DOHH2 (cell line): Measurements from ENCODE around the gene CDH4.
"Not testable (repeated sequence)": the region's sequence is repeated elsewhere in the genome, so short reads cannot be mapped to it uniquely, and the experiment has no call there.

Experiments used
- H3F3A ChIP-seq: fragments of 200-600 bp; sonication (generic), shearing (Covaris generic); 2 replicates; pipeline ENCODE4 v1.6.0; 2016; ENCODE audit warnings: antibody characterized with exemption, mild to moderate bottlenecking; ENCODE audit not compliant: control insufficient read depth, insufficient read depth
- H3K27ac ChIP-seq: fragments of 200-600 bp; sonication (generic); 2 replicates; pipeline ENCODE4 v1.5.1; 2014; ENCODE audit warnings: low read depth, mild to moderate bottlenecking, low read length, moderate library complexity
- H3K27me3 ChIP-seq: fragments of 200-600 bp; sonication (generic); 2 replicates; pipeline ENCODE4 v1.6.1; 2014; ENCODE audit warnings: mild to moderate bottlenecking, low read length, mixed read lengths; ENCODE audit not compliant: control insufficient read depth
- H3K36me3 ChIP-seq: fragments of 200-600 bp; sonication (generic); 2 replicates; pipeline ENCODE4 v1.6.1; 2014; ENCODE audit warnings: mild to moderate bottlenecking, low read length, moderate library complexity, mixed read lengths; ENCODE audit not compliant: control insufficient read depth
- H3K4me1 ChIP-seq: fragments of 200-600 bp; sonication (generic); 2 replicates; pipeline ENCODE4 v1.6.1; 2014; ENCODE audit warnings: mild to moderate bottlenecking, low read length, mixed read lengths; ENCODE audit not compliant: control insufficient read depth
- H3K4me2 ChIP-seq: fragments of 200-600 bp; sonication (generic); 2 replicates; pipeline ENCODE4 v1.6.0; 2014; ENCODE audit warnings: mild to moderate bottlenecking, low read length, moderate library complexity
- H3K4me3 ChIP-seq: fragments of 200-600 bp; sonication (generic); 2 replicates; pipeline ENCODE4 v1.5.1; 2014; ENCODE audit warnings: mild to moderate bottlenecking, low read length, mixed read lengths
- H3K79me2 ChIP-seq: fragments of 200-600 bp; sonication (generic); 2 replicates; pipeline ENCODE4 v1.6.1; 2014; ENCODE audit warnings: mild to moderate bottlenecking, low read length, mixed read lengths; ENCODE audit not compliant: control insufficient read depth
- H3K9me2 ChIP-seq: fragments of 200-600 bp; sonication (generic); replicated peaks from 2 replicates; pipeline ENCODE4 v1.6.1; 2014; ENCODE audit warnings: mild to moderate bottlenecking, low read length, mixed read lengths; ENCODE audit not compliant: control insufficient read depth
- H3K9me3 ChIP-seq: fragments of 200-600 bp; sonication (generic); 2 replicates; pipeline ENCODE4 v1.6.1; 2014; ENCODE audit warnings: antibody characterized with exemption, low read length, mixed read lengths; ENCODE audit not compliant: control insufficient read depth, insufficient read depth
- H4K20me1 ChIP-seq: fragments of 200-600 bp; sonication (generic); 2 replicates; pipeline ENCODE4 v1.6.0; 2014; ENCODE audit warnings: low read depth, mild to moderate bottlenecking, antibody characterized with exemption, low read length, moderate library complexity; ENCODE audit not compliant: control insufficient read depth, insufficient read depth
- EZH2phosphoT487 ChIP-seq: fragments of 200-600 bp; sonication (generic); IDR thresholded peaks from 2 replicates; pipeline ENCODE4 v1.6.1; 2017; ENCODE audit warnings: borderline replicate concordance, mild to moderate bottlenecking, antibody characterized with exemption, low read length, moderate library complexity, mixed read lengths
- TF ChIP-seq, protein P1 (sequence below): fragments of 200-600 bp; sonication (generic); IDR thresholded peaks from one replicate; pipeline ENCODE4 v1.5.1; 2014; ENCODE audit warnings: antibody characterized with exemption, mild to moderate bottlenecking, low read depth, low read length; ENCODE audit not compliant: poor library complexity, severe bottlenecking

CDH4 gene

DNA sequence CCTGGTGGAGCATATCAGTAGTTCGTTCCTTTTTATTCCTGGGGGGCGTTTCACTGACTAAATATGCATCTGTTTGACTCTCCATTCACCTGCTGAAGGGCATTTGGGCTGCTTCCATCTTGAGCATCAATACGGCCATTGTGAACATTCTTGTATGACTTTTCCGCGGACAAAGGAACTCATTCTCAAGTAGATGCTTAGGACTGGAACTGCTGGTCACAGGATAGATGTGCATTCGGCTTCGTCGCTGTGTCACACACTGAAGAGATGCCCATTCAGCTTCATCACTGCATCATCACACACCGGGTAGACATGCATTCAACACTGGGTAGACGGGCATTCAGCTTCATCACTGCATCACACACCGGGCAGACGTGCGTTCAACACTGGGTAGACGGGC is 718.3 kb downstream of the CDH4 start:
- Histone ChIP-seq H4K20me1 (no peaks in the 10 kb centered on the region), H3K4me2 (no peak overlapping the region), H3K36me3 (peaks cover 19% of the 10 kb centered on the region), H3K27ac (no peak overlapping the region), H3K9me3 (no peaks in the 10 kb centered on the region), H3K27me3 (no peaks in the 10 kb centered on the region), H3K79me2 (no peaks in the 10 kb centered on the region), H3K9me2 (no peaks in the 10 kb centered on the region), H3F3A (no peaks in the 10 kb centered on the region; the same call in 1 of the 2 replicates), H3K4me3 (no peak overlapping the region), H3K4me1 (no peaks in the 10 kb centered on the region)
- no peak for TF ChIP-seq EZH2phosphoT487
- TF ChIP-seq, protein P1, sequence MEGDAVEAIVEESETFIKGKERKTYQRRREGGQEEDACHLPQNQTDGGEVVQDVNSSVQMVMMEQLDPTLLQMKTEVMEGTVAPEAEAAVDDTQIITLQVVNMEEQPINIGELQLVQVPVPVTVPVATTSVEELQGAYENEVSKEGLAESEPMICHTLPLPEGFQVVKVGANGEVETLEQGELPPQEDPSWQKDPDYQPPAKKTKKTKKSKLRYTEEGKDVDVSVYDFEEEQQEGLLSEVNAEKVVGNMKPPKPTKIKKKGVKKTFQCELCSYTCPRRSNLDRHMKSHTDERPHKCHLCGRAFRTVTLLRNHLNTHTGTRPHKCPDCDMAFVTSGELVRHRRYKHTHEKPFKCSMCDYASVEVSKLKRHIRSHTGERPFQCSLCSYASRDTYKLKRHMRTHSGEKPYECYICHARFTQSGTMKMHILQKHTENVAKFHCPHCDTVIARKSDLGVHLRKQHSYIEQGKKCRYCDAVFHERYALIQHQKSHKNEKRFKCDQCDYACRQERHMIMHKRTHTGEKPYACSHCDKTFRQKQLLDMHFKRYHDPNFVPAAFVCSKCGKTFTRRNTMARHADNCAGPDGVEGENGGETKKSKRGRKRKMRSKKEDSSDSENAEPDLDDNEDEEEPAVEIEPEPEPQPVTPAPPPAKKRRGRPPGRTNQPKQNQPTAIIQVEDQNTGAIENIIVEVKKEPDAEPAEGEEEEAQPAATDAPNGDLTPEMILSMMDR: no peak

DNA sequence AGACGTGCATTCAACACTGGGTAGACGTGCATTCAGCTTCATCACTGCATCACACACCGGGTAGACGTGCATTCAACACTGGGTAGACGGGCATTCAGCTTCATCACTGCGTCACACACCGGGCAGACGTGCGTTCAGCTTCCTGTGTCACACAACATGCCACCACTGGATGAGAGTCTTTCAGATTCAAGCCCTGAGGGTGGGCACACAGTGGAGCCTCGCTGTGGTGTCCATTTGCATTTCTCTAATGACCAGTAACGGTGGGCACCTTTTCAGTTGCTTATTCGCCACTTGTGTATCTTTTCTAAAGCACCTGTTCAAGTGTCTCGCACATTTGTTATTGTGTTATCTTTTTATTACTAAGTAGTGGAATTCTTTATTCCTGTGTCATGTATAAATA is 719.5 kb downstream of the CDH4 start:
- H3K27ac ChIP-seq, H3F3A ChIP-seq, H3K9me3 ChIP-seq, H3K27me3 ChIP-seq, H3K4me2 ChIP-seq, H3K79me2 ChIP-seq, H3K4me3 ChIP-seq, H3K9me2 ChIP-seq, H3K4me1 ChIP-seq, H4K20me1 ChIP-seq: not testable (repeated sequence)
- peaks cover 24% of the 10 kb centered on the region for H3K36me3 ChIP-seq

DNA sequence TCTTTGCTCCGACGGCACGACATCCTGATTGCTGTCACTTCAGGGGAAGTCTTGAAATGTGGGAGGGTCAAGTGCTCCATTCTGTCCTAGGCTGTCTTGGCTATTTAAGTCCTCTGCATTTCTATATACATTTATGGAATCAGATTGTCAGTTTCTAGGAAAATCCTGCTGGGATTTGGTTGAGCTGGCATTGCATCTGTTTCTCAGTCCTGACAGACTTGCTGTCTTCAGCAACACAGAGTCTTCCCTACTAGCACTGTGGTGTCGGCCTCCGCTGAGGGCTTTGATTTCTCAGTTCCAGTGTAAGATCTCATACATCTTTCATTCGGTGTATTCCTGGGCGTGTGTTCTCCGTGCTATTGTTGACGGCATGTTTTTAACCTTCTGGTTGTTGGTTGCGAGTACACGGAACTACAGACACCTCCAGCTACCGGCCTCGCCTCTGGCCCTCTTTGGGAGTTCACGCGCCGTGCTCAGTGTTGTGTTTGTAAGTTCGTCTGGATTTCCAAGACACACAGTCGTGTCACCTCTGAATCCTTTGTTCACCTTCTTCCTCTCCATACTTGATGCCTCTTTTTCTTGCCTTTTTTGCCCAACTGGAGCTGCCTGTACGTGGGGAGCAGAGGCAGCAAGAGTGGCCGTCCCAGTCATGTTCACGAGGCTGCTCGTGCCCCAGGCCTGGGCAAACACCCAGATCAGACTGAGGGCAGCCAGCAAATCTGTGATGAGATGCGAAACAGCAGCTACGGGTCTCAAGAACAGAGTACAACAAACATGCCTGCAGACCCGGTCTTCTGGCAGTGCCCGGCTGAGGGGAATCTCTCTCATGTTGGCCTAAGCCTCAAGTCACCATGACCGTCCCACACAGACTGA is 720.8 kb downstream of the CDH4 start:
- Histone ChIP-seq H3K4me2 (no peak overlapping the region), H3K9me2 (no peaks in the 10 kb centered on the region), H3K4me1 (no peaks in the 10 kb centered on the region), H3K79me2 (no peaks in the 10 kb centered on the region), H3K36me3 (peaks cover 31% of the 10 kb centered on the region), H3F3A (no peaks in the 10 kb centered on the region; the same call in 1 of the 2 replicates), H3K27me3 (no peaks in the 10 kb centered on the region), H4K20me1 (no peaks in the 10 kb centered on the region), H3K9me3 (no peaks in the 10 kb centered on the region), H3K27ac (no peak overlapping the region), H3K4me3 (no peak overlapping the region)
- TF ChIP-seq, protein P1: no peak
- TF ChIP-seq EZH2phosphoT487: no peak
